ENCODE measurements around the gene SLC38A9.
A peak's percentile ranks its signal among the peaks of the same experiment; 100 is the strongest.
"Not testable (repeated sequence)": the region's sequence is repeated elsewhere in the genome, so short reads cannot be mapped to it uniquely, and the experiment has no call there.

The SLC38A9 gene

DNA sequence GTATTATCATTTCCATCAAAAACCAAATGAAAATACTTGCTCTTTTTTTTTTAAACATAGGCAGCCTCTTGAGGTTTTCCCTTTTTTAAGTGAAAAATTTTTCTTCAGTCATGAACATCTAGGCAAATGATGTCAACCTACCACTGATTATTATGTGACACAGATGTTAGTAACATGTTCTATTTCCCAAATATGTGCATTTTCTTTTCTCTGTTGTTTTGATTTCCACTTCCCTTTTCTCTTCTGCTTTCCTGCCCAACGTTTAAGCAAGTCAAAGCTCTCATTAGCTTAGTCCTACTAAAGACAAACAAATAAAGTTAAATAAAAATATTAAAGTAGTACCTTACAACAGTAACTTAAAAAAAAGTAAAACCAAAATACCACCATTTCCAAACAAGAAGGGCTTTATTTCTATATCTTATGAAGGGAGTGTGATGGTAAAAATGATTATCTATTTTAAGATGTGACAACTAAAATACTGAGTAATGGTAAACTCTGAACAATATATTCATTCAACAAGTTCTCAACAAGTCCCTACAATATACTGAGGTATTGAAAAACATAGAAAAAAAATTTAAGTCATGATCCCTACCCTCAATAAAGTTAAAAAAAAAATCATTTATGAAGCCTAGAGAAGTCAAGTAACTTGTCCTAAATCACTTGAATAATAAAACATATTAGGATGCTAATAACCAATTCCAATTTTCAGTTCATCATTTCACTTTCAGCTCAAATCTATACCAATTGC, 9.4 kb downstream of the SLC38A9 start:
- DNase-seq: no peak

DNA sequence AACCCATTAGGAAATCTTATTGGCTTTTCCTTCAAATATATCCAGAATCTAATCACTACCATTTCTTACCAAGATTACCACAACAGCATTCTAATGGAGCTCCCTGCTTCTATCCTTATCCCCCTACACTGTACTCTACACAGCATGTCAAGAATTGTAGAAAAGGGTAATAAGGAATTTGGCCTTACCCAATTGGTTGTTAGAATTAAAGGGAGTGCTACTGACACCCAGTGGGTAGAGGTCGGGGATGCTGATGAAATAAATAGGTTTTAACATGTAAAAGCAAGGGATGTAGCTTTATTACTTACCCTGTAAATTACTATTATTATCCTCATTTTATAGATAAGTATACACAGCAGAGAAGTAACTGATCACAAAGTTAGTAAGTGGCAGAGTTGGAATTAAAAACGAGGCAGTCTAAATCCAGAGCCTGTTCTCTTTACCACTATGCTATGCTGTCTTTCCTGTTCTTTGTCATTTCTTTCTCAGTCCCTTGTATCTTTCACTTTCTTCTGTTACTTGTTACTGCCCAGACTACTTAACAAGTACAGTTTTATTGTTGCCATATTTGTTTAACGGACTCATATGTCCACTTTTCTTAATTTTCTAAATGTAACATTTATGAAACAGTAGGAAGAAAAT, 10.5 kb downstream of the SLC38A9 start:
- DNase-seq: no peak

DNA sequence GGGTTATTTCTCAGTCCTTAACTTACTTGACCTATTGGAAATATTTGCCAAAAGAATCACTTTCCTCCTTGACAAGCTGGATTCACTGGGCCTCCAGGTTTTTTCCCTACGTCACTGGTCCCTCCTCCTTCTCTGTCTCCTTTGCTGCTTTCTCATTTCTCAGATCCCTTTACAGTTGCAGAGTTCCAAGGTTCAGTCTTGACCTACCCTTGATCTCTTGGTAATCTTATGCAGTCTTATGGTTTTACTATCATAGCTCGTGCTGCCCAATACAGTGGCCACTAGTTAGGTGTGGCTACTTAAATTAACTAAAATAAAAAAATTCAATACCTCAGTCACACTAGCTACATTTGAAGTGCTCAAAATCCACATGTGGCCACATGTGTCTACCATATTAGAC, 11.4 kb downstream of the SLC38A9 start:
- DNase-seq: no peak

DNA sequence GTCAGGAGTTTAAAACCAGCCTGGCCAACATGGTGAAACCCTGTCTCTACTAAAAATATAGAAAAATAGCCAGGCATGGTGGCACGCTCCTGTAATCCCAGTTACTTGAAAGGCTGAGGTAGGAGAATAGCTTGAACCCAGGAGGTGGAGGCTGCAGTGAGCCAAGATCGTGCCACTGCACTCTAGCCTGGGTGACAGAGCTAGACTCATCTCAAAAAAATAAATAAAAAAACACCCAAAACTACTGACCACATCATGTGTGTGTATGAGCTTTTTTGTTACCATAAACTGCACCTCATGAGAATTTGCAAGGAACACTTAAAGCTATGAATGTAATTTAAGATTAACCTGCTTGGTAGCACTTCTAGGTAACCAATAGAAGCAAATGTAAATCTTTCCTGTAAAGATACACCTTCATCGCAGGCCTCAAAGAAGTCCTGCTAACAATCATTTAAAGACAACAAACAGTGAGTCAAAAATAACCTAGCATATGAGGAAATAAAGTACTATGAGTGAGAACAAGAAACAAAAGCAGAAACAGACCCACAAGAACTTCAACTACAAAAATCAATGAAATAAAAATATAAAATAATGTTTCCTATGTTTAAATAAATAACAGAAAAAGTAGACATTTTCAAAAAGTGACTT, 13.0 kb downstream of the SLC38A9 start:
- DNase-seq: no peak

DNA sequence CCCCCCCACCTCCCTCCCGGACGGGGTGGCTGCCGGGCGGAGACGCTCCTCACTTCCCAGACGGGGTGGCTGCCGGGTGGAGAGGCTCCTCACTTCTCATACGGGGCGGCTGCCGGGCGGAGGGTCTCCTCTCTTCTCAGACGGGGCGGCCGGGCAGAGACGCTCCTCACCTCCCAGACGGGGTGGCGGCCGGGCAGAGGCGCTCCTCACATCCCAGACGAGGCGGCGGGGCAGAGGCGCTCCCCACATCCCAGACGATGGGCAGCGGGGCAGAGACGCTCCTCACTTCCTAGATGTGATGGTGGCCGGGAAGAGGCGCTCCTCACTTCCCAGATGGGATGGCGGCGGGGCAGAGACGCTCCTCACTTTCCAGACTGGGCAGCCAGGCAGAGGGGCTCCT, 15.4 kb downstream of the SLC38A9 start:
- not testable (repeated sequence) for DNase-seq

DNA sequence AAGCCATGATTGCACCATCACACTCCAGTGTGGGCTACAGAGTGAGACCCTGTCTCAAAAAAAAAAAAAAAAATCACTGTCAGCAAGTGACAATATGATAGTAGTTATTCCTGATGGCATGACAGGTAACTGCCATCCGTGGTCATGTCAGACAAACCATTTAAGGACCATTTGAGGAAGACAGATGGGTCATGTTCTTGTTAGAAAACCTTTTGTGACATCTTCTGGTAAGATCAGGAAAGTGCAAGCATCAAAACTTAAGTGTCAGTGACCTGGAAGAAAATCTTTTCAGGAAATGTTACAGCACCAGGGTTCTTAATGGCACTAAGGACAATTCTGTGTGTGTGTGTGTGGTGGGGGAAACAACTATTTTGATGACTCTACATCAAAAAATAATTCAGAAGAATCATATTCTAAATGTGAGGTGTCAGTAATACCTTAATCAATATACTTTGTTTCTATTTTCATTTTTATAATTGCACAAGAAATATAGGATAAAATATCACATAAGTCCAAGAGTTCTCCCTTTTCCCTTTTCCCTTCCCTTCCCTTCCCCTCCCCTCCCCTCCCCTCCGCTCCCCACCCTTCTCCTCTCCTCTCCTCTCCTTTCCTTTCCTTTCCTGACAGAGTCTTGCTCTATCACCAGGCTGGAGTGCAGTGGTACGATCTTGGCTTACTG, 17.8 kb downstream of the SLC38A9 start:
- peak; percentile 27 for DNase-seq

DNA sequence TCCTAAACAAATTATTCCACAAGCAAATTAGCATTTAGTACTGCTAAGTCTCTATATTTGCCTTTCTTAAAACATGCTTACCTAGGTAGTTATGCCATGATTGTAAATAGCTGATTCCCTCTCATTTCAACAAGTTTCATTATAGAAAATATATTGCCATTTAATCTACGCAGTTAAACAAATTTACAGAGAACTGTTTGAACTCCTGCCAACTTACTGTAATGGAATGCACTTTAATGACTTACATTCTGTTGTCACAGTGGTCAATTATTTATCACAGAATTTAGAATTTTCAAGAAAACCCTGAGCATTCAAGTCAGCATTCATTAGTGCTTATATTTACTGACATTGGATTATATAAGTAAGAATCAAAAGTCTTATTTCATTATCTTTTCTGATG, 19.6 kb downstream of the SLC38A9 start:
- no peak for DNase-seq

DNA sequence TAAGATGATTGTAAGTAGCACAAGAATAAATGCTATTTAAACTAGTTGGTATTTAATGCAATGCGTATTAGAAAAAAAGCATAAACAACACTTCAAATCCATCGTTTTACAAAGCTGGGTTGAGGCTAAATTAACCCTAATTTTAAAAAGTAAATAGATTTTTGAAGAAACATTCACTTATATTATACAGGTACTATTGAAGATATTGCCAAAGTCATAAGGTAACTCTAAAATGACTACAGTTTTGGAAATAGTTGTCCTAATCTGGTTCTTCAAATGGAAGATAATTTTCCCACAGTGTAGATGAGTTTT, 20.1 kb downstream of the SLC38A9 start:
- DNase-seq: no peak

DNA sequence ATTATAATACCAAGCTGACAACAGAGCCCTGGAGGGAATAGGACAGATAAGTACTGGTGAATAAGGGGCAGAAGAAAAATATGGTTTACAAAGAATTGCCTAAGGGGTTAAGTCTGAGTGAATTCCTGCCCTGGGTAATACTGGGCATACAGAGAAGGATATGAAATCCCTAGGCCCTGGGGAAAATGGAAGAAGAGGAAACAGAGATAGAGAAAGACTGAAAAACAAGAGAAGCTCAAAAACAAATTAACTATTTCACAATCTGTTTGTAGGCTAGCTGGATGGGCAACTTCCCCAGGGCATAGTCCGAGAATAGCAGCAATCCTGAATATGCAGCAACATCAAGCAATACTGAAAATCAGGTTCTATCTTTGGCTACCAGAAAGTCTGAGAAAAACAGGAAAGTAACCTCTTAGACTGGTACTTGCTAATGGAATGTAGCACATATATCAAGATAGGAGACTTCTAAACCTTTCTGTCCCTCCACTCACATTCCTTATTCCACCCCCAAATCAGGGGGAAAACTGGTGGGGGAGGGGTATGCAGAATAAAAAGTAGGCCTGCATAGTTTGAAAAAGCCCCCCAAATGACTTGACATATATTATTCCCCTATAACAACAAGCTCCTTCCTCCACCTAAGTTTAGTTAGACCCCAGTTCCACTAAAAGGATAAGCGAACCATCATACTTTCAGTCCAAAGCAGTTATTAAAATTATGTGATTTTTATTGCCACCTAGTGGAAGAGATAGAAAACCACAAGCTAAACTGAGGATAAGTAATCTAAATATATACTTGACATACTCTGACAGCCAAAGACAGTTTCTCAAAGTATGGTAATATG, 20.6 kb downstream of the SLC38A9 start:
- DNase-seq: peak; percentile 65

DNA sequence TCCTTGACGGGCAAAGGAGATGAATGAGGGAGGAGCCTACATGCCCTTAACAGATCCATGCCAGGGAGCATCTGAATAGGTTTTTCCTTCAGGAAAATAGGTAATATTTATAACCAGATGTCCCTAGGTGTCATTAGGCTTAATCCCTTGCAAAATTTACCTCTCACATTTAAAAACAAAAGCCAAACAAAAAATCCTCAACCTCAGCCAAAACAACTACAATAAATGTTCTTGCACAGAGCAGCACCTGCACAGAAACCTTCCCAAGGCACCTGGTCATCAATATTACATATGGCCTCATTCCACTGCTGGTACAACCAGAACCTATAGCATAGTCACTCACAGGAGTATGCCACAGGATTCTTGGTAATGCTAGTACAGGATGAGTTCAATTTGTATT, 30.1 kb downstream of the SLC38A9 start:
- DNase-seq: no peak

DNA sequence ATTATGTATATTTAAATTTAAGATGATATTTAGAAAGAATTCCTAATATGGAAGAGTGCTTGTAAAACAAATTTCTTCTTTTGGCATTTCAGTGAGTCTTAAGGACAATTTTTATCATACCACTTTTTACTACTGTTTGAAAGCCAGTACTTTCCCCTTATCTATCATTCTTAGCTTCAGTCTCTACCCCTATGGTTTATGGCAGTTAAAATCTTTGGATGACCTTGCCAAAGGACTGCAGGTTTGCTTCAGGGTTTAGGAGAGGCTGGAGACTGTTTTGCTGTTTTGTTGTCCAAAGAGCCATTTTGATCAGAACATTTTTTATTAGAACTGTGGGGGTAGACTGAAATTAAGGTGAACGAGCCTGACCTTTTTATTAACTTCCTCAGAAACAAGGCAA, 30.8 kb downstream of the SLC38A9 start:
- DNase-seq: no peak

DNA sequence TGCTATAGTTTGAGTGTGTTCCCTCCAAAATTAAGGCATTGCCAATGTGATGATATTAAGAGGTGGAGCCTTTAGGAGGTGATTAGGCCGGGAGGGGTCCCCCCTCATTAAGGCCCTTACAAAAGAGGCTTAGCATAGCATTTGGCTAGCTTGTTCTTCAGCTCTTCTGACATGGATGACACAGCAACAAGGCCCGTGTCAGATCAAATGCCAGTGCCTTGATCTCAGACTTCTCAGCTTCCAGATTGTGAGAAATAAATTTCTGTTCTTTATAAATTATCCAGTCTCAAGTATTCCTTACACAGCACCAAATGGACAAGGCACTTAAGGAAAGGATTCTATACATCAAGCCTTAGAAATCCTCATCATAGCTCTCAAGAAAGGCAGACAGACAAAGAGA, 31.8 kb downstream of the SLC38A9 start:
- no peak for DNase-seq

DNA sequence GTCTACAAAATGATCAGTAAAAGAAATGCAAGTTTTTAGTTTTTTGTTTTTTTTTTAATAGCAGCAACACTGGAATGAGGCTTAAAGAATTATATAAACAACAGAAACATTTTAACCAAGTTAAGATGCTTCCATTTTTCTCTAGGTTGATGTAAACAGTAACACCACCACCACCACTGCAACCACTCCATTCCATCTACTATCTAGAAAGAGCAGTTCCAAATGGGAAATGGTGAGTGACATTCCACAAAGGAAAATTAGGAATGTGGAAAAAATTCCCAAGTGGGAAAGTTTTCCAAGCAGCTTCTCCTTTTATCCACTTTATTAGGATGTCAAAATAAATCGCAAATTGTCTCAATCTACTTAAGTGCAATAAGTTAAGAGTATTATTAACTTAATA, 32.6 kb downstream of the SLC38A9 start:
- DNase-seq: peak; percentile 17

DNA sequence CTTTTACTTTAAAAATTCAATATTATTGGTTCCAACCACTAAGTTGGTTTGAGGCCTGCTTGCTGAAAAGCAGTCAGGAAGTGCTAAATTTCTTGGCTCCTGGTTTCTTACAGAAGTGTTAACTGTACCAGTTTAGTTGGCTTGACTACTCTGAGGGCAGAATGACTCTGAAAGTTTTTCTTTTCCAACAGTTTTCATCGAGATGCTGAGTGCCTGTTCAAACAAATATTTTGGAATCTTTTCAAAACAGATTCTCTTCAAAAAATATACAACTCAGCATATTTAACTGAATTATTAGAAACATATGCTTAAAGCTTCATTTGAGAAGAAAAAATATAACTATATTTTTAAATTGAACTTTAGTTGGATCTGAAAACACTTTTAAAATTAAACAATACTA, 37.0 kb downstream of the SLC38A9 start:
- peak; percentile 38 for DNase-seq

DNA sequence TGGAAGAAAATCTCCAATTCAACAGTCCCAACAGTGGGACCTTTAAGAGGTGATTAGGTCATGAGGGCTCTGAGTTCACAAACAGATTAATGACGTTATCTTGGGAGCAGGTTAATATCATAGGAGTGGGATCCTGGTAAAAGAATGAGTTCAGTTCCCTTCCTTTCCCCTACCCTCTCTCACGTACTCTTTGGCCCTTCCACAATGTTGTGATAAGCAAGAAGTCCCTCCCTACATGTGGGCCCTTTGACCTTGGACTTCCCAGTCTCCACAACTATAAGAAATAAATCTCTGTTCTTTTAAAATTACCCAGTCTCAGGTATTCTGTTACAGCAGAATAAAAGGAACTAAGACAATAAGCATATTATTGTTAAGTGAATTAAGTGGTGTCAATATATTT, 37.8 kb downstream of the SLC38A9 start:
- DNase-seq: no peak

DNA sequence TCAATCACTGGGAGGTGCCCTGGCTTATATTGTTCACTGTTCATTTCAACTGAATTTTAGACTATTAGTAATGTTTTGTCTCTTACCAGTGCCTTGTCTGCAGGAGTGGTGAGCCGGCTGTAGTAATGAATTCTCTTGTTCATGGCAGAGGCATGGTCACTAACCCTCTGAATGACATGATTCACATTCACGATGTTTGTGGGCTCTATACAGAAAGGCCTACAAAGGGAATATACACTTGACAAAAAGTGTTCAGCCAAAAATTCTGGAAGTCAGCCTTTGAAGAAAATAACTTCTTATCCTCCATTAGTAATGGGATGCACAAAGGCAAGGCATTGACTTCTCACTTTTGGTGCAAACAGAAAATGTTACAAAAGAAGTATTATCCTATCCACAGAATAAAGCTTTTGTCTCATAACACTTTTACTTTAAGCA, 39.6 kb downstream of the SLC38A9 start:
- peak; percentile 36 for DNase-seq

DNA sequence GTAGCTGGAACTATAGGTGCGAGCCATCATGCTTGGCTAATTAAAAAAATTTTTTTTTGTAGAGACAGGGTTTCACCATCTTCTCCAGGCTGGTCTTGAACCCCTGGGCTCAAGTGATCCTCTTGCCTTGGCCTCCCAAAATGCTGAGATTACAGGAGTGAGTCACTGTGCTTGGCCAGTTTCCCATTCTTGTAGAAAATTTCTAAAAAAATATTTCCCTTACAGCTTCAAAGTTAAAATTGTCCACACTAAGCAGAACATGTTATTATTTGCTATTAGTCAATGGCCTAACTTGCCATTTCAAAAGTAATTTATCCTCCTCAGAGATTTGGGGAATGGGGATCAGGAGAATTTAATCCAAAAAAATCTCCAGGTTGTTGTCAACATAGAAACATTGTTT, 40.1 kb downstream of the SLC38A9 start:
- peak; percentile 42 for DNase-seq

DNA sequence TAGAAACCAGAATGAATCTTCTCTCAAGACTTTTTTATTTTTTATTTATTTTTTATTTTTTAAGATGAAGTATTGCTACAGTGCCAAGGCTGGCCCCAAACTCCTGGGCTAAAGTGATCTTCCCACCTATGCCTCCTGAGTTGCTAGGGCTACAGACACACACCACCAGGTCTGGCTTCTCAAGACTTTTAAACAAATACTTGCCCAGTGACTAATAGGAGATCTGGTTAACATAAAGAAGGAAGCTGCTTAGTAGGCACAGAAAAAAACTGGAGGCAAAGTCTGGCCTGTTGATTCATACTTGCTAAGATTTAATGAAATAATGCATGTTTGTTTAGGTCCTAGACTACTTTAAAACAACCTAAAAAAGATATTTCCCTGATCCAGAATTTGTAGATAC, 43.8 kb downstream of the SLC38A9 start:
- peak; percentile 90 for DNase-seq

DNA sequence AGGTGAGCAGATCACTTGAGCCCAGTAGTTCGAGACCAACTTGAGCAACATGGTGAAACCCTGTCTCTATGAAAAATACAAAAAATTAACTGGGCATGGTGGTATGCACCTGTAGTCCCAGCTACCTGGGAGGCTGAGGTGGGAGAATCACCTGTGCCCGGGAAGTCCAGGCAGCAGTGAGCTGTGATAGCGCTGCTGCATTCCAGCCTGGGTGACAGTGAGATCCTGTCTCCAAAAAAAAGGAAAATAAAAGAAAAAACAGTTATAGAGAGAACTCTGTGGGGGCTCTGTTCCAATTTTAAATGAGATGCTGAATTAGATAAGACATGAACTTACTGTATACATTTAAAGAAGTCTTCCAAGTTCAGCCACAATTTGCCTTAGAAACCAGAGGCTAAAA, 44.2 kb downstream of the SLC38A9 start:
- peak; percentile 18 for DNase-seq

DNA sequence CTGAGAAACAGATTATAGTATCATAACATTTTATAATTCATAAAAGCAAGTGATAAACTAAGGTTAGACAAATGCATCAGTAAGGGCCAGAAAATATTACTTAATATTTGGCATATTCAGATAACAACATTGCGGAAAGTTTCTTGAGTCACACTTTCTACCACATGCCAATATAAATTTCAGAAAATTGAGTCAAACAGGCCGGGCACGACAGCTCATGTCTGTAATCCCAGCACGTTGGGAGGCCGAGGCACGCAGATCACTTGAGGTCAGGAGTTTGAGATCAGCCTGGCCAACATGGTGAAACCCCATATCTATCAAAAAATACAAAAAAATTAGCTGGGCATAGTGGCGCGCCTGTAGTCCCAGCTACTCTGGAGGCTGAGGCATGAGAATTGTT, 47.1 kb downstream of the SLC38A9 start:
- DNase-seq: no peak

DNA sequence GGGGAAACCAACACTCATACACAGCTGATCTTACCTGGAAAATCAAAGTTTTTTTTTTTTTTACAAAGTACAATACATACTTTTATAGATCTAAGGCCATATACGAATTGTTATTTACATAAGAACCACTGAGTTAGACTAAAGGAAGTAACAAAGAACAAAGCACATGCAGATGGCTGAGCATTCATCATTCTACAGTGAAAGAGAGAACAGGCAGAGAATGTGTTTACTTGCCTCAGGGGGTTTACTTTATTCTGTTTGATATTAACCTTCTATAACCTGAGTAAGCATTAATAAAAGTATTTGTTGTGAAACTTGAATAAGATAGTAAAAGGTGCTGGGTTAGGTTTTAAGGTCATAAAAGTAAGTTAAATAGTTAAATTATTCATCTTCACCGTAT, 54.7 kb downstream of the SLC38A9 start:
- DNase-seq: no peak

DNA sequence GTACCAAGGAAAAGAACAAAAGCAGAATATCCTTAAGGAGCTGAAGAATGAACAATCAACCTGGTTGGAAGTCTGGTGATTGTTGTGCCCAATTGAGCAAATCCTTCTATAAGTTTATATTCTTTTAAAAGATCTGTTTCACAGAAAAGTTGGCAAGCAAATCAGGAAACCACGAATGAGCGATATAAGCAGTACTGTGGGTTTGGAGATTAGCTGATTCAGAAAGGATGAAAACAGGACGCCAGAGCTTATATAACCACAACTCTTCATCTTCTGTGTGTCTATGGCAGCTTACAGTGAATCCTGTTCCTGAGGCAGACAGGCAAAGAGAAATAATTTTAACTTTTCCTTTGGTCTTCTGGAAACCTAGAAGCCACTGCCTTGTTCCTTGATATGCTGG, 61.7 kb downstream of the SLC38A9 start:
- DNase-seq: peak; percentile 74

DNA sequence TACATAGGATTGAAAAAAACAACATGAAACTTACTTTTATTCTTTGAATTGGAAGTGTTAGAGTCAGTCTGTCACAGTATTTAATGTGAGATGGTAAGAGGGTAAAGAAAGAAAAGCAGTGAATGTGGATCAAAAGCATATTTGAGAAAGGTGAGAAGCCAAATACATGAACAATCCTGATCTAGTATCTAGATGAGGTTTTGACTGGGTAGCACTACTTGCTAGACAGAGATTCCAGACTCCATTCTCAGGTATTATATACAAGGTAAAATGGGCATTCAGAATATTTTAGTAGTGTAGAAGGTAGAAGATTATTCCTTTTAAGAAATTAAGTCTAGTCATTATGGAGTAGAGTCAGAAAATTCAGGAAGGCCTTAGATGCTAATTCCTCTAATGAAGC, 62.2 kb downstream of the SLC38A9 start:
- DNase-seq: no peak

Data from fibroblast of skin of right biceps (primary cell).